ENCODE data around the gene CDH13.

The CDH13 gene

DNA sequence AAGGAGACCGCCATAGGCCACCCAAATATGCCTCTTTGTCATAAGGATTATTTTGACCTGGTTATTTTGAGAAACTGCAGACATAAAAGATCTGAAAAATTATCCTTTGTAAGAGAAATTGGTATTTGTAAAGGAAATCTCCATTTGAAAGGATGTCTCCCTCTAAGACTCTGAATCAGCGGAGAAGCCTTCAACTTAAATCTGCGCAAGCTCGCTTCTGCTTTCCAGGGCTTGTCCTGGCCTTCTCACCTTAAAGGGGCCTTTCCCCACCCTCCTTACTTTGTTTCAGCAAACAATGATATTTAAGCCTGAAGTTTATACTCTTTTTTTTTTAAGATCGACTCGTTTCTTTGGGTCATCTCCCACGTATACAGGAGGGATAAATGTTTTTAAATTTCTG lies 1215.5 kb downstream of the CDH13 start:
- no peak for DNase-seq (ENCODE audit: low spot score)

DNA sequence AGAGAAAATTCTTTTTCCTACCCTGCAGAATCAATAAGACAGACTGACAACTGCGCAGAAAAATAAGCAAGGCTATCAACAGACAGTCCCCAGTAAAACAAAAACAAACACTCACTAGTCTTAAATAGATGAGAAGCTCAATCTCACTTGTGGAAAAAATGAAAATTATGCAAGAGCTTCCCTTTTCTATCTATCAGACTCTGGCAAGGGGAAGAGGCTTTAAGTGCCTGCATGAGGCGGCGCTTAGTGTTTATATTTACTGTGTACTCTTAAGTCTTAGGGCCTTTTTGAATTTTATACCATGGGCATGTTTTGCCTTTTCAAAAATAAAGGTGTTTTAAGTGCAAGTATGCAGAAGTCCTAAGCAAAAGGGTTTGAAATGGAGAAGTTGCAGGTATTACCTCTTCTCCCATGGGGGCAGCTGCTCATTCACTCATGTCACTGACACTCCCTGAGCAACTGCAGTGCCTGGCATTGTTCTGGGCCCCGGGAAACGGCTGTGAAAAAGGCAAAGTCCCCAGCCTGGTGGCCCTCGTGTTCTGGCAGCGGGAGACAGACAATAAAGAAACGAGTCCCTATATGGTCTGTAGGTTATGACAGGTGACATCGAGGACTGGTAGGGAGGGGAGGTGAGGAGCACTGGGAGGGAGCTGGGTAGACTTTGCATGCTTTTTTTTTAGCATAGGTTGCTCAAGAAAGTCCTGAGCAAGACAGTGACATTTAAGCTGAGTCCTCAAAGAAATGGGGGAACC lies 1216.2 kb downstream of the CDH13 start:
- DNase-seq (ENCODE audit: low spot score) = no peak

DNA sequence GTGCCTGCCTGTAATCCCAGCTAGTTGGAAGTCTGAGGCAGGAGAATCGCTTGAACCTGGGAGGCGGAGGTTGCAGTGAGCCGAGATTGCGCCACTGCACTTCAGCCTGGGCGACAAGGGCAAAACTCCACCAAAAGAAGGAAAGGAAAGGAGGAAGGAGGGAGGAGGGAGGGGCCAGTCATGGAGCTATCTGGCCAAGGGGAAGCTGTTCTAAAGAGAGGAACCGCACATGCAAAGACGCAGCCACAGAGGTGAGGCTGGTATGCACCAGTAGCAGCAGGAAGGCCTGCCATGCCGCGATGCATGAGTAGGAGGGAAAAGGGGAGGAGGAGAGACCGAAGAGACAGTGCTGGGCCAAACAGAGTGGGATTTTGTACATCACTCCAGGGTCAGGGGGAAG lies 1216.9 kb downstream of the CDH13 start:
- no peak for DNase-seq (ENCODE audit: low spot score)

DNA sequence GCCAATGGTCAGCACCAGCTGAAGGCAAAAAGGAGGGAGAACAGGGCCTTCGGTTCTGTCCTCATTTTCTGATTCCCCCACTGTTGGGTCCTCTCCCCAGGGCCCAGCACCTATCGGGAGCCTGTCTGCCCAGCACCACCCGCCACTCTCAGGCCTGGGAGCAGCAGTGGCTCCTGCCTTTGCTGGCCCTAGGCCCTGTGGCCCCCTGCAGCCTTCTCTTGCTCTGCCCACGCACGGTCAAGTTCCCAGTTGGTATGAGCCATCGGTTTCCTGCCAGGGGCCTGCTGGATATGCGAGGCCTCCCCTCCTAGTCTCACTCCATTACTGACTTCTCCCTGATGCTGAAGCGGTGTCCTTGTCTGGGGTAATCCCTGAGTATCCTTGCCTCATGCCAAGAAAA lies 1218.5 kb downstream of the CDH13 start:
- no peak for DNase-seq (ENCODE audit: low spot score)

DNA sequence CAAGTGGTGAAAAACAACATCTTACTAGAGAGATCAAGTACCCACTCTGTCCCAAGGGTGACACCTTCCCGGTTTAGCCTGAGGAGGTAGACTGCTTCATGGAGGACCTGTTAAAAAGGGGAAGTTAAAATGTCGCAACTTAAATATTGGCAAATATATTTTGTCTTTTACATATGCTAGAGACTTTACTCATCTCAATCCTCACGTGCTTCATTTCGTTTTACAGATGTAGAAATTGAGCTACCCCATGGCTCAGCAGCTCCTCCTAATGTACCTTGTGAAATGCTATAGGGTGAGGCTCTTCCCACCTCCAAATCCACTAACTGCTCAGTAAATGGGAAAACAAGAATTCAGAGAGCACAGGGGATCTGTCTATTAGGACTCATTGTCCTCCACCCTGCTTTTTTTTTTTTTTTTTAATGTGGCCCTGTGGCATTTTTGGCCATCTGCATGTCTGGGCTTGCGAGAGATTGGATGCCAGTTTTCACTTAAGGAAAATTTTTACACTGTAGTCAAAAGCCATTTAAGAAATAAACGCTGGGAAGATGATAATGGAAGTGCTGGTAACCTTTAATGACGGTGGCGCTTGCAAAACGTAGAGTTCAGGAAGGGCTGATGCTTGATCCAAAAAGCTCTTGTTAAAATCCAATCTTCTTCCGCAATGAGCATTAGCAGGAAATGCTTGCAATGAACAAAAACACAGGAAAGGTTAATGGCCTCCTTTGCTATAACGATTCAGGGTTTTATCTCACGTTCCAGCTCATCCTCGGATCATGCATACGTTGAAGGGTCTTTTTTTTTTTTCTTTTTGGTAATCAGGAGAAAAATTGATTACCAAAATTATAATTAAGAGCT lies 1220.8 kb downstream of the CDH13 start:
- DNase-seq (ENCODE audit: low spot score) = no peak

DNA sequence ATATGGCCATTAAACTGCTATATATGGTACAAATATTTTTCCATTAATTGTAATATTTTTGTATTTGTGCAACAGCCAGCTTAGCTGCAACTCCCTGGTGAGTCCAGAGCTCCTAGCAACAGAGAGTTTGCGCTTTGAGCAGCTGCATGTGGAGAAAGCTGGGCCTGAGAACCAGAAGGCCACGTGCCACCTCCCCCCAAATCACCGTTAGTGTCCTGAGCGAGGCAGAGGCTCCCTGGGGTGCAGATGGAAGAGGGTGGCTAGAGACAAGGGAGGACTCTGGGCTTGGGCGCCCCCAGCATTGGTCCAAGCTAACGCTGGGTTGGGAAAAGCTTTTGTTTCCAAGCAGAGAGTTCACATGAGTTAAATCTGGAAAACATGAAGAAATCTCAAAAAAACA lies 1222.7 kb downstream of the CDH13 start:
- DNase-seq (ENCODE audit: low spot score) = no peak
